IPS-18c (cell line): ENCODE results near the gene HRH2.

Experiments
- H3K4me3 ChIP-seq: 2 replicates; pipeline ENCODE4 v1.7.0; 2013; ENCODE audit warnings: low read depth, mild to moderate bottlenecking, low read length, moderate library complexity; ENCODE audit not compliant: insufficient read depth
- H3K9me3 ChIP-seq: one replicate; pipeline ENCODE4 v1.6.1; 2013; ENCODE audit warnings: mild to moderate bottlenecking, low read length, moderate library complexity; ENCODE audit not compliant: control insufficient read depth, insufficient read depth

The HRH2 gene

GRCh38 chr5:175663186-175664184 lies 5.6 kb downstream of the HRH2 start:
- H3K4me3 ChIP-seq: no peak overlapping the region
- H3K9me3 ChIP-seq: no peaks in the 10 kb centered on the region

DNA sequence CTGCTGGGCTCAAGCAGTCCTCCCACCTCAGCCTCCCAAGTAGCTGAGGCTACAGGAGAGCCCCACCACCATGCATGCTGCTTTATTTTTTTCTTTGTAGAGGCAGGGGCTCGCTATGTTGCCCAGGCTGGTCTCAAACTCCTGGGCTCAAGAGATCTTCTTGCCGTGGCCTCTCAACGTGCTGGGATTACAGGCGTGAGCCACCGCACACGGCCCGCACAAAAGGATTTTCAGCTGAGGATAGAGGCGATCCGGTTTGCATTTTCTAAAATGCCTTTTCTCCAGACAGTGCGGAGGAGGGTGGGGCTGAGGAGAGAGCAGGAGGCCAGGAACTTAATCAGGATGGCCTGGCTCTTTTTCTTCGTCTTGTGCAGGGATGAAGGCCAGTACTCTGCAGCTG lies 6.9 kb downstream of the HRH2 start:
- no peak overlapping the region for H3K4me3 ChIP-seq

DNA sequence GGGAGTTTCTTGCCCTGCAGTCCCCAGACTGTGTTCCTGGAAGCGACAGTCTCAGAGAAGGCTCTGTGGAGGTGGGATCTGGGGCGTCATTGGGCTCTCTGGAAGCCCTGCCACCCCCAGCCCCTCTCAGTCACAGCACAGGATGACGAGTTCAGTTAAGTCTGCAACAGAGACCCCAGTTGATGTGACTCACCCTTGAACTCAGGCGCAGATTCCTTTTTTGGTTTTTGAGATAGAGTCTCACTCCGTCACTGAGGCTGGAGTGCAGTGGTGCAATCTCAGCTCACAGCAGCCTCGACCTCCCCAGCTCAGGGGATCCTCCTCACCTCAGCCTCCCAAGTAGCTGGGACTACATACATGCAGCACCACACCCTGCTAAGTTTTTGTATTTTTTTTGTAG lies 8.3 kb downstream of the HRH2 start:
- H3K9me3 ChIP-seq: no peaks in the 10 kb centered on the region
- no peak overlapping the region for H3K4me3 ChIP-seq

More for the DNA sequence above, 6.9 kb downstream of the HRH2 start:
- H3K9me3 ChIP-seq: no peaks in the 10 kb centered on the region

GRCh38 chr5:175668006-175668405 lies 10.1 kb downstream of the HRH2 start:
- Histone ChIP-seq H3K4me3 (no peak overlapping the region), H3K9me3 (no peaks in the 10 kb centered on the region)

GRCh38 chr5:175670372-175670771 lies 12.5 kb downstream of the HRH2 start:
- Histone ChIP-seq H3K4me3 (no peak overlapping the region), H3K9me3 (no peaks in the 10 kb centered on the region)

GRCh38 chr5:175671013-175671412 lies 13.1 kb downstream of the HRH2 start:
- no peak overlapping the region for H3K4me3 ChIP-seq
- no peaks in the 10 kb centered on the region for H3K9me3 ChIP-seq

DNA sequence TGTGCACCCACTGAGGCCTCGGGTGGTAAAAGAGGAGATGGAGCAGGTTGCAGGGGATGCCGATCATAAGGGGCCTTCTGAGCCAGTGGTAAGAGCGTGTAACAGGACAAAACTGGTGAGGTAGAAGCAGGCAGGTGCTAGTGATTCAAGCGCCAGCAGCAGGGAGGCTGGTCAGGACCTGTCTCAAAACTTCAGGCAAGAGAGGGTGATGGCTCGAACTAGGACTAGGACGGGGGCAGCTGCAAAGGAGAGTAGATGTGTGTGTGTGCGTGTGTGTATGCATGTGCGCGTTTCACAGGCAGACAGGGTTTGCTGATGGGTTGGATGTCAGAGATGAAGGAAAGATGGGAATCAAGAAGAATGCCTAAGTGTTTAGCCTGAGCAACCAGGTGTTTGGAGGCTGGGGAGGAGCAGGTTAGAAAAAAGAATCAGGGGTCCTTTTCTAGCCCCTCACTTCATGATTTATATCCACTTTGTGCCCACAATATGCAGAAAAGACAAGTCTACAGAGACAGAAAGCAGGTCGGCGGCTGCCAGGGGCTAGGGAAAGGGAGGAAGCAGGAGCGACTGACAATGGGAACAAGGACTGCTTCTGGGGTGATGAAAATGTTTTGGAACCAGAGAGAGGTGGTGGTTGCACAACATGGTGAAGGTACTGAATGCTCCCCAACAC lies 15.2 kb downstream of the HRH2 start:
- Histone ChIP-seq H3K9me3 (no peaks in the 10 kb centered on the region), H3K4me3 (no peak overlapping the region)

DNA sequence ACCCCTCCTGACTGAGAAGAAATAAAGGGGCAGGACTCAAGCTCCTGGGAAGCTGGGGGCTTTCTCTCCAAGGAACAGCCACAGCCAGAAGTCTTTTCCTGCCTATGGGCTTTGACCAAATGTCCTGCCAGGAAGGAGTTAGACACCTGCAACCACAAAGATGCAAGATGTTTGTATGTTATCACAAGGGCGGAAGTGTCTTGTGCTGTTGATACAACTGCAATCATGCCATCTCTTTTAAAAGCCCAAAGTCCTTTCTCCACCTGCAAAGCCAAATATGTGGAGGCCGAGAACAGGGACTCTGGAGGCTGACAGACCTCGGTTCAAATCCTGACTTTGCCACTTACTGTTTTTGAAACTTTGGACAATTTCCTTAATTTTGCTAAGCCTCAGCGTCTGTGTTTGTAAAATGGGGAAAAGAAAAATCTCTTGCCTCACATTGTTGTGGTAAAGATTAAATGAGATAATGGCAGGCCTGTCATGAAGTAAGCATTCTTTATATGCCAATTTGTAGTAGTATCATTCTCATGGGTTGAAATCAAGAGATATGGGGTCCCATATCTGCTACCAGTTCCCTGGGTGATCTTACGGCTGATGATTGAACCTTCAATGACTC lies 17.0 kb downstream of the HRH2 start:
- Histone ChIP-seq H3K4me3 (no peak overlapping the region), H3K9me3 (no peaks in the 10 kb centered on the region)

DNA sequence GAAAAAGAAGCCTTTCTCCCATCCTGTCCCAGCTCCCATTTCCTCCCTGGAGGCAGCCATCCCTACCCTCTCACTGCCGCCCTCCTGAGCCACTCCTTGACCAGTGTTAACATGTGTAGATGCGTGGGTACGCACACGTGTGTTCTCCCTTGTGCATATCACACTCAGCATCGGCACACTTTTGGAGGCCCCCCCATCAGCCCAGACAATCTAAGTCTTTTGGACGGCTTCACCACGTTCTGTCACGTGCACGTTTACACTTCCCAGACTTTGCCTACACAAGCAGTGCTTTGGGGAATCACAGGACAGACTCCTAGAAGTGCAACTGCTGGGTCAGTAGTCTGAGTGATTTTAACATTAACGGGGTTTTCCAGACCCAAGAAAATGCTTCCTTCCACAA lies 18.0 kb downstream of the HRH2 start:
- H3K4me3 ChIP-seq: no peak overlapping the region

GRCh38 chr5:175677571-175677970 lies 19.7 kb downstream of the HRH2 start:
- no peak overlapping the region for H3K4me3 ChIP-seq

More for the DNA sequence above, 18.0 kb downstream of the HRH2 start:
- H3K9me3 ChIP-seq: no peaks in the 10 kb centered on the region

DNA sequence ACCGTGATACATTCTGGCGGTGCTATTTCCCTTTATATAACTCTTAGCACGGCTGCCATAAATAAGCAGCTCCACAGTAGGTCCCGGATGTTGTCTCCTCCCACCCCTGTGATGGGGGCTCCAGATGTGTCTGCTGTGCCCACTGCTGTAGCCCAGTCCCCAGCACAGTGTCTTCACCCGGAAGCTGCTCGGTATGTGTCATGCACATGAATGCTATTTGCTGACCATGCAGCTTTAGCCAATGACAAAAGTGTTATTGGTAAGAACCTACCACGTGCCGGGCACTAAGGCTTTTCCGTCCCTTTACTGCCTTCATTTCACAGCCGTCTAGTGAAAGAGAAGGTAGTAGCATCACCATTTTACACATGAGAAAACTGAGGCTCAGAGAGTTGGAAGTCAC lies 20.2 kb downstream of the HRH2 start:
- H3K9me3 ChIP-seq: peaks cover 2% of the 10 kb centered on the region
- no peak overlapping the region for H3K4me3 ChIP-seq

More at GRCh38 chr5:175677571-175677970, 19.7 kb downstream of the HRH2 start:
- peaks cover 2% of the 10 kb centered on the region for H3K9me3 ChIP-seq

- H3K4me3 ChIP-seq: no peak overlapping the region
- H3K9me3 ChIP-seq: peaks cover 2% of the 10 kb centered on the region
These were observed 21.5 kb downstream of the HRH2 start for GRCh38 chr5:175679411-175679810.

DNA sequence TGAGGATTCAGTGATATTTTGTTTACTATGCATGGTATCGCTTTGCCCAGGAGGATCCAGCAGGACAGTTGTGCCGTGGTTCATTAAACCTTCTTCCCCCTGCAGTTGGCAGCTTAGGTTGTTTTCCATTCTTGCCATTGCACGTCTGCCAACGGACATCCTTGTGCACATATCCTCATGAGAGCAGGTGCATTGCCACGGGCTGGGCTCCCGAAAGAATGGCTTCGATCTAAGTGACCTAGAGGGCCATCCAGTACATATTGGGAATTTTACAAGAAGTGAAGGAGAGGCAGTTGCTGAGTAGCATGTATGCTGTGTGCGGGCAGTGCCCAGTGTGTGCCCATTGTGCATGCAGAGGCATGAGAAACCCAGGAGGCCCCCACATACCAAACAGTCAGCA lies 22.1 kb downstream of the HRH2 start:
- H3K4me3 ChIP-seq: no peak overlapping the region
- peaks cover 2% of the 10 kb centered on the region for H3K9me3 ChIP-seq

DNA sequence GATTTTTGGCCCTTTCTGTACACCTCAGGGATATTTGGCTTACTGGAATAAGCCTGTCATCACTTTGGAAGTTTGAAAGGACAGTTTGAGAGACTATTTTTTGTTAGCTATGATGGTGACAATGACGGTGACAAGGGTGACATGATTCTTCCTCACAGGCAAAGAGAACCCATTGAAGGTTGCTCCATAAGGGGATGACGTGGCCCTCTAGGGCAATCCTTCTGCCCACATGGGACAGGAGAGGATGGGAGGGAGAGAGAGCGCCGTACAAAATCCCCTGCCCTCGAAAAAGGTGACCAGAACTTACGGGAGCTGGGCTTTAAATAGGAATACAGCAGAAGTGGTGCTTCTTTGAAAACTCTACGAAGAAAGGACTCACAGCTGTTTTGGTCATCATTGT lies 22.6 kb downstream of the HRH2 start:
- H3K4me3 ChIP-seq: no peak overlapping the region
- H3K9me3 ChIP-seq: peaks cover 2% of the 10 kb centered on the region

DNA sequence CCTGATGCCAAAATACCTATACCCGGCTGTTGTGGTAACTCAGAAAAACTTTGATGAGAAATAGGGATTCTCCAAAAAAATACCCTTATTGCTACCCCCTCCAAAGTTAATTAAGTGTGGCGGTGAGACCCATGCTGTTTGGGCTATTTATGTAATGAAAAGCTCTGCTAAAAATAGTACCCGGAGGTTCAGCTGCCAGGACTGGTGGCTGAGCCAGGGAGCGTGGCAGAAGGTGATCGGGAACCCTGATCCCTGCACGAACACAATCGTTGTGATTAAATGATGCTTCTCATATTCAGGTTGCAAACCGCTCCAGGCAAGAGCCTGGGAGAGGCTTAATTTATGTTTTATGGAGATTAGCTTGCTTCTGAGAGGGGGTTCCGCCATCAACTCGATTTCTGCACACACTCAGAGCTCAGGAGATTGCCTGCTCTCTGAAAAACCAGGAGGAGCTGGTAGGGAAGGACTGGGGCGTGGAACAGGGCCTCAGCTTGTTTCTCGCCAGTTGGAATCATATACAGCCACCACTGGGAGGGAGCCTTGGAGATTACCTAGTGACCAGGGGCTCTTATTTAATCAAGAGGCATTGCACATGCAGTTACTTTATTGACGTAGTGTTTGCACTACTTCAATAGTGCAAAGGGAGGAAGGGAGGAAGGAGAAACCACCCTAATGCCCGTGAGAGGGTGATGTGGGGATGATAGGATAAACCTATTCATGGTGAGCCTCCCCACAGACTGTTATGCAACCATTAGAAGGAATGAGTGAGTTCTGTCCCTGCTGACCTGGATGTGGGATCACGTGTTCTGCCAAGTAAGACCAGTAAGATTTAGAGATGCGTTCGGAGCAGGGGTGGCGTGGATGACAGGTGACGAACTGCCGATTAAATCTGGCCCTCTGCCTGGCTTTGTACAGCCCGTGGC lies 23.4 kb downstream of the HRH2 start:
- Histone ChIP-seq H3K9me3 (peaks cover 2% of the 10 kb centered on the region), H3K4me3 (no peak overlapping the region)

DNA sequence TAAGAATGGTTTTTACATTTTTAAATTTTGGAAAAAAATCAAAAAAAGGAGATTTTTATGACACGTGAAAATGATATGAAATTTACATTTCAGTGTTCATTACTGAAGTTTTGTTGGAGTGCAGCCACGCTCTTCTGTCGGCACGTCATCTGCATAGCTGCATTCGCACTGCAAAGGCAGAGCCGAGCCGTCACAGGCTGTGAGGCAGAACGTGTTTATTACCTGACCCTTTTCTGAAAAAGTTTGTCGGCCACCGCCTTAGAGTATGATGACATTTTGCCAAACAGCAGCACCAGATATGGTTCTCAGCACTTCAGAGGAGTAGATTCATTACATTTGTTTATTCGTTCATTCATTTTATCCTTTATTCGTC lies 24.1 kb downstream of the HRH2 start:
- Histone ChIP-seq H3K9me3 (peaks cover 2% of the 10 kb centered on the region), H3K4me3 (no peak overlapping the region)

DNA sequence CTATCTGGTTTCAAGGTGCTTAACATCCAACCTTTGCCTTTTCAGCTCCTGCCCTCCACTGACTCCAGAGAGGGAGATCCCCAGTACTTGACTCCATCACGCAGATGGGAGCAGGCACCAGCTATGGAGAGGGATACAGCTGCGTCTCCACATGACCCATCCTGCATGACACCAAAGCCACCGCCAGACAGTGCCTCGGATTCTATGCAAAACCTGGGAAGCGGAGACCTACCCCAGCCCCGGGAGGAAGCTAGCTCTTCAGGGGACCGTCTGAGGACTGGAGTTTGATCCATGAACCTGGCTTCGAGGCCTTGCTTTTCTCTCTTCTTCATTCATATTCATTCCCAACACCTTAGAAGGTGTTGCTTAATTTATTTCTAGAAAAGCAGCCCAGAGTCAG lies 24.8 kb downstream of the HRH2 start:
- H3K4me3 ChIP-seq: no peak overlapping the region
- H3K9me3 ChIP-seq: peaks cover 2% of the 10 kb centered on the region
